Bone marrow (tissue), 2 donors: Measurements from ENCODE around the gene COX20.
"Not testable (repeated sequence)": the region's sequence is repeated elsewhere in the genome, so short reads cannot be mapped to it uniquely, and the experiment has no call there.

Experiments used
- DNase-seq, 2 donors: peaks; one replicate each; lab custom pipeline; 2025; lab: John Stamatoyannopoulos, UW

The COX20 gene

GRCh38 chr1:244835276-244836134, at the start of gene COX20:
TSS of gene COX20 (plus strand) at chr1:244835658. CDS start at chr1:244835715, 57 bp downstream.
- peak; percentile 87 to 98 for DNase-seq

- no peak for DNase-seq
Measured at GRCh38 chr1:244788493-244789275, 46.8 kb upstream of the COX20 start.

GRCh38 chr1:244789276-244789580, 46.2 kb upstream of the COX20 start:
- DNase-seq, result no peak

GRCh38 chr1:244789731-244790130, 45.7 kb upstream of the COX20 start:
- DNase-seq, result no peak

- no peak for DNase-seq
Measured at GRCh38 chr1:244791061-244791460, 44.4 kb upstream of the COX20 start.

- no peak for DNase-seq
Measured at GRCh38 chr1:244792188-244792850, 43.1 kb upstream of the COX20 start.

GRCh38 chr1:244794071-244794470, 41.4 kb upstream of the COX20 start:
- DNase-seq, result no peak

GRCh38 chr1:244794516-244794915, 40.9 kb upstream of the COX20 start:
- not testable (repeated sequence) for DNase-seq

GRCh38 chr1:244796719-244797406, 38.6 kb upstream of the COX20 start:
- DNase-seq, result peak in 1 of 2 donors; percentile 14

- no peak for DNase-seq
Measured at GRCh38 chr1:244800821-244801220, 34.6 kb upstream of the COX20 start.

- DNase-seq, result no peak
Measured at GRCh38 chr1:244801246-244801645, 34.2 kb upstream of the COX20 start.

- no peak for DNase-seq
Measured at GRCh38 chr1:244802041-244802440, 33.4 kb upstream of the COX20 start.

- DNase-seq, result no peak
Measured at GRCh38 chr1:244802556-244803239, 32.8 kb upstream of the COX20 start.

- DNase-seq, result no peak
Measured at GRCh38 chr1:244804841-244805240, 30.6 kb upstream of the COX20 start.

- no peak for DNase-seq
Measured at GRCh38 chr1:244807138-244807537, 28.3 kb upstream of the COX20 start.

- no peak for DNase-seq
Measured at GRCh38 chr1:244810221-244810620, 25.2 kb upstream of the COX20 start.

- no peak for DNase-seq
Measured at GRCh38 chr1:244813327-244813726, 22.1 kb upstream of the COX20 start.

GRCh38 chr1:244815600-244816099, 19.8 kb upstream of the COX20 start:
- no peak for DNase-seq

- DNase-seq, result no peak
Measured at GRCh38 chr1:244817415-244817894, 18.0 kb upstream of the COX20 start.

GRCh38 chr1:244820131-244820530, 15.3 kb upstream of the COX20 start:
- DNase-seq, result no peak

GRCh38 chr1:244821134-244821533, 14.3 kb upstream of the COX20 start:
- DNase-seq, result no peak
